Measurements from ENCODE around the gene RNF220. TPM values are rescaled to one million over a fixed set of nuclear protein-coding genes. Genes with fewer than 3 reads are reported as not detected.
A peak's percentile ranks its signal among the peaks of the same experiment; 100 is the strongest.

The RNF220 gene
- total RNA-seq (2016; rRNA removed; fragmentation: Illumina TruSeq; extraction: Trizol) (52.4 and 72.1 TPM in 2 replicates), polyA plus RNA-seq (2011; rRNA removed) (48.2 and 67.9 TPM in 2 replicates), polyA minus RNA-seq (2011; rRNA and poly(A)+ RNA removed; ENCODE audit: low replicate concordance) (59.9 and 60.3 TPM in 2 replicates), Bru-seq, nascent RNA (percentile 51 among the genes with signal in this experiment), BruChase-seq, experiment 1, labeled RNA remaining after a 6-hour chase (percentile 54 among the genes with signal in this experiment), BruChase-seq, experiment 2, labeled RNA remaining after a 2-hour chase (percentile 54 among the genes with signal in this experiment)
- total RNA-seq (2016; cell fraction: cytosol; rRNA removed; fragmentation: Illumina TruSeq; extraction: Trizol; ENCODE audit: low read depth): 22.8 and 23.7 TPM in 2 replicates
- 47.5 and 68.7 TPM in 2 replicates for total RNA-seq (2016; cell fraction: insoluble cytoplasmic fraction; rRNA removed; fragmentation: Illumina TruSeq; extraction: Trizol)
- 52.8 and 60.2 TPM in 2 replicates for total RNA-seq (2016; cell fraction: membrane; rRNA removed; fragmentation: Illumina TruSeq; extraction: Trizol)
- 35.2 and 42.6 TPM in 2 replicates for total RNA-seq (2016; cell fraction: nucleus; rRNA removed; fragmentation: Illumina TruSeq; extraction: Trizol)
- polyA plus RNA-seq (2011; cell fraction: cytosol; rRNA removed): 66.3 and 73.5 TPM in 2 replicates
- polyA plus RNA-seq (2011; cell fraction: nucleus; rRNA removed): 128 and 130 TPM in 2 replicates
- polyA plus RNA-seq (2012): 78.4 and 79.8 TPM in 2 replicates
- polyA plus RNA-seq (2016; cell fraction: cytosol; fragmentation: Illumina TruSeq; extraction: Trizol; ENCODE audit: low read depth): 28.1 and 30.5 TPM in 2 replicates
- polyA plus RNA-seq (2016; cell fraction: insoluble cytoplasmic fraction; fragmentation: Illumina TruSeq; extraction: Trizol; ENCODE audit: low read depth): 61.3 and 65.3 TPM in 2 replicates
- 51.8 and 52.7 TPM in 2 replicates for polyA plus RNA-seq (2016; cell fraction: membrane; fragmentation: Illumina TruSeq; extraction: Trizol; ENCODE audit: low read depth)
- polyA plus RNA-seq (2016; cell fraction: nucleus; fragmentation: Illumina TruSeq; extraction: Trizol; ENCODE audit: insufficient read depth, low read depth): 73.3 and 76.8 TPM in 2 replicates
- 18.7 and 19.3 TPM in 2 replicates for polyA minus RNA-seq (2011; cell fraction: cytosol; rRNA and poly(A)+ RNA removed)
- polyA minus RNA-seq (2011; cell fraction: nucleus; rRNA and poly(A)+ RNA removed): 52.9 and 55.6 TPM in 2 replicates
- long read RNA-seq, experiment 1, partial matches to known transcripts: 3 of 13 reads
- long read RNA-seq, experiment 1, other reads (novel, unspliced or antisense): 9 of 13 reads
- long read RNA-seq, experiment 2, partial matches to known transcripts: 17 of 152 reads
- long read RNA-seq, experiment 2, other reads (novel, unspliced or antisense): 133 of 152 reads

- H3K36me3 ChIP-seq (replicated peaks in 1 of 2; ENCODE audit: control insufficient read depth in 1 of 2, insufficient read depth in 2 of 2, low read length in 2 of 2): no peaks in the 10 kb centered on the region
- H4K20me1 ChIP-seq (ENCODE audit: insufficient read depth, low read length): no peaks in the 10 kb centered on the region; the same call in none of the 2 replicates
- H3K4me2 ChIP-seq (ENCODE audit: low read depth, low read length): peak within 1 kb of the TSS; percentile 75
- intact Hi-C loops (cut with micrococcal nuclease; ENCODE audit: unreplicated experiment): no loop called here
- FAIRE-seq (peak; percentile 66), DNase-seq (ENCODE audit: low spot score) (peak; percentile 83), ATAC-seq (peak; percentile 80)
- peak within 1 kb of the TSS; percentile 69 for H3K9ac ChIP-seq (ENCODE audit: insufficient read depth, low read depth, low read length)
- peaks cover 0 to 25% of the 10 kb centered on the region in 2 experiments; a peak in 1 of 5 replicates for H3K27me3 ChIP-seq (ENCODE audit: control insufficient read depth in 1 of 2, insufficient read depth in 2 of 2, low read length in 2 of 2)
- ChIA-PET CTCF (ENCODE audit: low intra/inter-chr PET ratio, low total read pairs) (no interaction called here), POLR2A (interaction anchor here (0.6 kb wide), 1 partner anchor 316 kb away, joined by 3 read pairs; no protein-coding TSS in a partner anchor)
- peak within 1 kb of the TSS; percentile 85 for H2AFZ ChIP-seq (ENCODE audit: low read length)
- in situ Hi-C loops (cut with HindIII; ENCODE audit: extremely low pct_ligation_motif_present, low pct_unique_long_range_greater_than_20kb): no loop called here
- peaks cover 25% of the 10 kb centered on the region for H3K79me2 ChIP-seq (ENCODE audit: insufficient read depth, low read length)
- BruUV-seq (replicated peaks): no TSS peak
- H3K4me3 ChIP-seq (replicated peaks in 1 of 3; ENCODE audit: insufficient read depth in 1 of 3, low read depth in 2 of 3, low read length in 3 of 3): peak within 1 kb of the TSS; percentile 60 to 86 (median 84)
- peaks cover 65% of the 10 kb centered on the region for H3K4me1 ChIP-seq (ENCODE audit: insufficient read depth, low read length)
- under 1% methylated on average over 27 of the region's 55 CpGs for WGBS (ENCODE audit: low lambda C conversion rate)
- peak within 1 kb of the TSS; percentile 32 for H3K27ac ChIP-seq (ENCODE audit: extremely low read length, insufficient read depth, low read length)
- no peaks in the 10 kb centered on the region for H3K9me3 ChIP-seq (ENCODE audit: low read length)
- TF ChIP-seq IKZF4 (CRISPR knock-in tag; IDR thresholded peaks at IDR 0.05; ENCODE audit: borderline replicate concordance, low read depth, not compliant biosample characterization): no peak
- no peak for TF ChIP-seq ZNF773 (CRISPR knock-in tag; IDR thresholded peaks at IDR 0.05; ENCODE audit: borderline replicate concordance)
- 0 out of 2 replicates have a peak, but pooled peaks have one; percentile 45 for TF ChIP-seq MEIS1 (CRISPR knock-in tag; IDR thresholded peaks at IDR 0.05; ENCODE audit: borderline replicate concordance)
- TF ChIP-seq ZKSCAN8 (CRISPR knock-in tag; IDR thresholded peaks at IDR 0.05; ENCODE audit: borderline replicate concordance): no peak
- peak; percentile 84; the same call in 1 of the 2 replicates for TF ChIP-seq ARNT2 (CRISPR knock-in tag; IDR thresholded peaks at IDR 0.05; ENCODE audit: low read depth)
- TF ChIP-seq TCF12 (IDR thresholded peaks at IDR 0.05): no peak
- TF ChIP-seq TCF12 (CRISPR knock-in tag; IDR thresholded peaks at IDR 0.05): 0 out of 2 replicates have a peak, but pooled peaks have one; percentile 12
- TF ChIP-seq ARNT (IDR thresholded peaks at IDR 0.05): no peak
- TF ChIP-seq, protein P1, sequence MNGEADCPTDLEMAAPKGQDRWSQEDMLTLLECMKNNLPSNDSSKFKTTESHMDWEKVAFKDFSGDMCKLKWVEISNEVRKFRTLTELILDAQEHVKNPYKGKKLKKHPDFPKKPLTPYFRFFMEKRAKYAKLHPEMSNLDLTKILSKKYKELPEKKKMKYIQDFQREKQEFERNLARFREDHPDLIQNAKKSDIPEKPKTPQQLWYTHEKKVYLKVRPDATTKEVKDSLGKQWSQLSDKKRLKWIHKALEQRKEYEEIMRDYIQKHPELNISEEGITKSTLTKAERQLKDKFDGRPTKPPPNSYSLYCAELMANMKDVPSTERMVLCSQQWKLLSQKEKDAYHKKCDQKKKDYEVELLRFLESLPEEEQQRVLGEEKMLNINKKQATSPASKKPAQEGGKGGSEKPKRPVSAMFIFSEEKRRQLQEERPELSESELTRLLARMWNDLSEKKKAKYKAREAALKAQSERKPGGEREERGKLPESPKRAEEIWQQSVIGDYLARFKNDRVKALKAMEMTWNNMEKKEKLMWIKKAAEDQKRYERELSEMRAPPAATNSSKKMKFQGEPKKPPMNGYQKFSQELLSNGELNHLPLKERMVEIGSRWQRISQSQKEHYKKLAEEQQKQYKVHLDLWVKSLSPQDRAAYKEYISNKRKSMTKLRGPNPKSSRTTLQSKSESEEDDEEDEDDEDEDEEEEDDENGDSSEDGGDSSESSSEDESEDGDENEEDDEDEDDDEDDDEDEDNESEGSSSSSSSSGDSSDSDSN (CRISPR knock-in tag; IDR thresholded peaks at IDR 0.05): peak; percentile 89
- TF ChIP-seq DBP (CRISPR knock-in tag; IDR thresholded peaks at IDR 0.05; ENCODE audit: not compliant biosample characterization): no peak
- TF ChIP-seq SNAI1 (CRISPR knock-in tag; IDR thresholded peaks at IDR 0.05; ENCODE audit: borderline replicate concordance): no peak
- no peak for TF ChIP-seq CBX1 (IDR thresholded peaks at IDR 0.05; ENCODE audit: low read depth)
- 0 out of 2 replicates have a peak, but pooled peaks have one; percentile 29 for TF ChIP-seq ZNF746 (CRISPR knock-in tag; IDR thresholded peaks at IDR 0.05)
- no peak; the same call in 1 of the 2 replicates for TF ChIP-seq GFI1 (CRISPR knock-in tag; IDR thresholded peaks at IDR 0.05; ENCODE audit: borderline replicate concordance)
- TF ChIP-seq ETV5 (CRISPR knock-in tag; IDR thresholded peaks at IDR 0.05; ENCODE audit: borderline replicate concordance): no peak
These were observed at the start of gene RNF220 for GRCh38 chr1:44405031-44405797. Gene RNF220, plus strand, starts transcription at chr1:44405255.
